Peyer's patch (tissue), 4 donors: Measurements from ENCODE around the gene HIVEP2.

Experiments
- POLR2A ChIP-seq, 2 donors: fragments of 450-650 bp; IDR thresholded peaks; one replicate each; pipeline ENCODE4 v1.5.1; 2017; ENCODE audit warnings: antibody characterized with exemption in 2 of 2, mild to moderate bottlenecking in 2 of 2, moderate library complexity in 2 of 2
- TF ChIP-seq, protein P1 (sequence below), 6 experiments: fragments of 450-650 bp in 4 of 6; fragments of 200-600 bp in 2 of 6; sonication (generic) in 1 of 6; IDR thresholded peaks; one replicate each; pipeline ENCODE4 v1.5.1; 2017 to 2019; ENCODE audit warnings: antibody characterized with exemption in 6 of 6, mild to moderate bottlenecking in 3 of 6, moderate library complexity in 1 of 6

- TF ChIP-seq, protein P1, sequence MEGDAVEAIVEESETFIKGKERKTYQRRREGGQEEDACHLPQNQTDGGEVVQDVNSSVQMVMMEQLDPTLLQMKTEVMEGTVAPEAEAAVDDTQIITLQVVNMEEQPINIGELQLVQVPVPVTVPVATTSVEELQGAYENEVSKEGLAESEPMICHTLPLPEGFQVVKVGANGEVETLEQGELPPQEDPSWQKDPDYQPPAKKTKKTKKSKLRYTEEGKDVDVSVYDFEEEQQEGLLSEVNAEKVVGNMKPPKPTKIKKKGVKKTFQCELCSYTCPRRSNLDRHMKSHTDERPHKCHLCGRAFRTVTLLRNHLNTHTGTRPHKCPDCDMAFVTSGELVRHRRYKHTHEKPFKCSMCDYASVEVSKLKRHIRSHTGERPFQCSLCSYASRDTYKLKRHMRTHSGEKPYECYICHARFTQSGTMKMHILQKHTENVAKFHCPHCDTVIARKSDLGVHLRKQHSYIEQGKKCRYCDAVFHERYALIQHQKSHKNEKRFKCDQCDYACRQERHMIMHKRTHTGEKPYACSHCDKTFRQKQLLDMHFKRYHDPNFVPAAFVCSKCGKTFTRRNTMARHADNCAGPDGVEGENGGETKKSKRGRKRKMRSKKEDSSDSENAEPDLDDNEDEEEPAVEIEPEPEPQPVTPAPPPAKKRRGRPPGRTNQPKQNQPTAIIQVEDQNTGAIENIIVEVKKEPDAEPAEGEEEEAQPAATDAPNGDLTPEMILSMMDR (IDR thresholded peaks at IDR 0.05): peak; percentile 20 to 47 (median 40)
- TF ChIP-seq POLR2A (IDR thresholded peaks at IDR 0.05): no peak
These were observed 198.5 kb downstream of the HIVEP2 start for GRCh38 chr6:142746524-142746923.
